Mesothelial cell of epicardium (in vitro differentiated cells): Measurements from ENCODE around the gene FXYD1. TPM values are rescaled to one million over a fixed set of nuclear protein-coding genes. Genes with fewer than 3 reads are reported as not detected.

Experiments used
- DNase-seq, 2 experiments: peaks; one replicate each; pipeline ENCODE4 v3.0.0; 2021; ENCODE audit warnings: low spot score in 2 of 2; ENCODE audit not compliant: unreplicated experiment in 2 of 2
- H3K27ac Mint-ChIP-seq: 2 replicates; pipeline ENCODE4 v1.8.0; 2021; ENCODE audit warnings: mixed read lengths
- H3K27me3 Mint-ChIP-seq: 2 replicates; pipeline ENCODE4 v1.8.0; 2021; ENCODE audit warnings: low read depth, mixed read lengths
- H3K36me3 Mint-ChIP-seq: 2 replicates; pipeline ENCODE4 v1.8.0; 2021; ENCODE audit warnings: mixed read lengths
- H3K4me1 Mint-ChIP-seq: 2 replicates; pipeline ENCODE4 v1.8.0; 2021; ENCODE audit warnings: mixed read lengths
- H3K4me3 Mint-ChIP-seq: 2 replicates; pipeline ENCODE4 v1.8.0; 2021; ENCODE audit warnings: mild to moderate bottlenecking, moderate library complexity, mixed read lengths
- H3K9me3 Mint-ChIP-seq: 2 replicates; pipeline ENCODE4 v1.8.0; 2021; ENCODE audit warnings: mixed read lengths
- CTCF ChIP-seq: fragments of 200-600 bp; sonication (generic); IDR thresholded peaks from one replicate; pipeline ENCODE4 v1.5.0; 2021; ENCODE audit warnings: antibody characterized with exemption; ENCODE audit not compliant: unreplicated experiment
- total RNA-seq: library from RNA; stranded (reverse); gene quantifications from 3 replicates; pipeline ENCODE4 v1.2.1, GENCODE V29; 2021

FXYD1 gene
- total RNA-seq, 1 donor from 2014 or later = 3.6 TPM

- no peak overlapping the region for H3K27ac Mint-ChIP-seq
- peaks cover 4% of the 10 kb centered on the region for H3K27me3 Mint-ChIP-seq
- DNase-seq = no peak
- no peak for TF ChIP-seq CTCF
- no peaks in the 10 kb centered on the region for H3K9me3 Mint-ChIP-seq
- peaks cover 19% of the 10 kb centered on the region for H3K4me1 Mint-ChIP-seq
- no peak overlapping the region for H3K4me3 Mint-ChIP-seq
- H3K36me3 Mint-ChIP-seq = no peaks in the 10 kb centered on the region
Measured at GRCh38 chr19:35119578-35120155, 19.0 kb upstream of the FXYD1 start.

- peaks cover 13% of the 10 kb centered on the region for H3K4me1 Mint-ChIP-seq
- H3K4me3 Mint-ChIP-seq = no peak overlapping the region
- DNase-seq = no peak
- H3K36me3 Mint-ChIP-seq = no peaks in the 10 kb centered on the region
- H3K9me3 Mint-ChIP-seq = no peaks in the 10 kb centered on the region
- TF ChIP-seq CTCF = no peak
- H3K27ac Mint-ChIP-seq = no peak overlapping the region
- H3K27me3 Mint-ChIP-seq = peaks cover 4% of the 10 kb centered on the region
Measured at GRCh38 chr19:35120492-35120891, 18.1 kb upstream of the FXYD1 start.

- H3K9me3 Mint-ChIP-seq = no peaks in the 10 kb centered on the region
- no peak overlapping the region for H3K4me3 Mint-ChIP-seq
- peaks cover 1% of the 10 kb centered on the region for H3K27me3 Mint-ChIP-seq
- H3K36me3 Mint-ChIP-seq = no peaks in the 10 kb centered on the region
- TF ChIP-seq CTCF = no peak
- DNase-seq = no peak
- peaks cover 10% of the 10 kb centered on the region for H3K4me1 Mint-ChIP-seq
- no peak overlapping the region for H3K27ac Mint-ChIP-seq
Measured at GRCh38 chr19:35120898-35121297, 17.7 kb upstream of the FXYD1 start.

GRCh38 chr19:35122687-35123551, 15.7 kb upstream of the FXYD1 start:
- Mint-ChIP-seq H3K4me3 (no peak overlapping the region), H3K36me3 (no peaks in the 10 kb centered on the region), H3K27me3 (no peaks in the 10 kb centered on the region), H3K27ac (no peak overlapping the region), H3K9me3 (no peaks in the 10 kb centered on the region), H3K4me1 (no peaks in the 10 kb centered on the region)
- no peak for DNase-seq
- no peak for TF ChIP-seq CTCF

GRCh38 chr19:35123573-35123972, 15.1 kb upstream of the FXYD1 start:
- H3K9me3 Mint-ChIP-seq = no peaks in the 10 kb centered on the region
- no peaks in the 10 kb centered on the region for H3K36me3 Mint-ChIP-seq
- H3K4me3 Mint-ChIP-seq = peak overlapping the region; percentile 52
- no peaks in the 10 kb centered on the region for H3K27me3 Mint-ChIP-seq
- TF ChIP-seq CTCF = no peak
- no peaks in the 10 kb centered on the region for H3K4me1 Mint-ChIP-seq
- H3K27ac Mint-ChIP-seq = no peak overlapping the region
- no peak for DNase-seq
